ENCODE data around the gene ENPP1.

DNA sequence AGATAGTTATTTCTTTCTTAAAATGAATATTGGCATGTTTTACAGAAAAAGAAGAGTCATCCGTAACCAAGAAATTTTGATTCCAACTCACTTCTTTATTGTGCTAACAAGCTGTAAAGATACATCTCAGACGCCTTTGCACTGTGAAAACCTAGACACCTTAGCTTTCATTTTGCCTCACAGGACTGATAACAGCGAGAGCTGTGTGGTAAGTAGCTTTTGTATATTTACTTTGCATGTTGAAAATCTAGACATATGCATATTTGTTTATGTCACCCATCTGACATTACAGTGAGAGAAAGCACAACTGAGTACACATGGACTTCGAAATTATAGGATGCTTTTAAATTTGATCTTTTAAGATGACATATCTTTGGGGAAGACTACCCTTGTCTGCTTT lies 78.7 kb downstream of the ENPP1 start:
- no peak for TF ChIP-seq POLR2AphosphoS5 (IDR thresholded peaks at IDR 0.05)
- TF ChIP-seq, protein P1, sequence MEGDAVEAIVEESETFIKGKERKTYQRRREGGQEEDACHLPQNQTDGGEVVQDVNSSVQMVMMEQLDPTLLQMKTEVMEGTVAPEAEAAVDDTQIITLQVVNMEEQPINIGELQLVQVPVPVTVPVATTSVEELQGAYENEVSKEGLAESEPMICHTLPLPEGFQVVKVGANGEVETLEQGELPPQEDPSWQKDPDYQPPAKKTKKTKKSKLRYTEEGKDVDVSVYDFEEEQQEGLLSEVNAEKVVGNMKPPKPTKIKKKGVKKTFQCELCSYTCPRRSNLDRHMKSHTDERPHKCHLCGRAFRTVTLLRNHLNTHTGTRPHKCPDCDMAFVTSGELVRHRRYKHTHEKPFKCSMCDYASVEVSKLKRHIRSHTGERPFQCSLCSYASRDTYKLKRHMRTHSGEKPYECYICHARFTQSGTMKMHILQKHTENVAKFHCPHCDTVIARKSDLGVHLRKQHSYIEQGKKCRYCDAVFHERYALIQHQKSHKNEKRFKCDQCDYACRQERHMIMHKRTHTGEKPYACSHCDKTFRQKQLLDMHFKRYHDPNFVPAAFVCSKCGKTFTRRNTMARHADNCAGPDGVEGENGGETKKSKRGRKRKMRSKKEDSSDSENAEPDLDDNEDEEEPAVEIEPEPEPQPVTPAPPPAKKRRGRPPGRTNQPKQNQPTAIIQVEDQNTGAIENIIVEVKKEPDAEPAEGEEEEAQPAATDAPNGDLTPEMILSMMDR (IDR thresholded peaks at IDR 0.05): no peak
